Measurements from ENCODE around the gene OR10AD1. TPM values are rescaled to one million over a fixed set of nuclear protein-coding genes. Genes with fewer than 3 reads are reported as not detected.

The OR10AD1 gene
- total RNA-seq, 1 donor from 2014 or later: not detected

DNA sequence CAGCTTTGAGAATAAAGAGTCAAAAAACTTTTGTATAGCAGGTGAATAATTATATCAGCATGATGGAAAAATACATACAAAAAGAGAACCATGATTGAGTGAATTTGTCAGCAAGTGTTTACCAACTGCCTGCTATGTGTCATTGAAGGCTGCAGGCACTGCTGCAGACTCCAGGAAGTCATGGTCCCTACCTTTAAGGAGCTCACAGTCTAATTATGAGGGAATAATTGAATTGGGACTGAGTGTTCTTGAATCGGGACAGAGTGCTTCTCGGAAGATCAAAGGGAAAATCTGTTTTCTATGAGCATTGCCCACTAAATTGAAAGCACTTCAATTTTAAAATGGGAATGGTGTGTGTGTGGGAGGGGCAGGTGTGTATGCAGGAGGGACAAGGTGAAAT, 9.5 kb downstream of the OR10AD1 start:
- ATAC-seq: no peak
- intact Hi-C loops (cut with micrococcal nuclease): no loop called here
- no peak for DNase-seq

DNA sequence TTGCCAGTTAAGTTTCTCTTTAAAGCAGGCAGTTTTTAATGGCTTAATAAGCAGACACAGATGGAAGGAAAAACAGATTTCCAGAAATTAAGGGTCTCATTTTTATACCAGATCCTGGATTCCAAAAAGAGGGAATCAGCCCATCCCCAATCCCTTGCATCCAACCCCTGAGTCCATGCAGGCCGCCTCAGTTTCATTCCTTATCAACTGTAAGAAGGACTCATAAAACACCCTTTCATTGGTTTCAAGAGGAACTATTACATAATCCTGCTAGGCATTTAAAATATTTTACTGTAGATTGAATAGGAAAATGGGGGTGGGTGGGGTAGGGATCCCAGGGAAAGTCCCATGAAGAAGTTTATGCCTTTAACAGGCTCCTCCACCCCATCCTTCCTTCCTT, 10.2 kb downstream of the OR10AD1 start:
- no peak for ATAC-seq
- intact Hi-C loops (cut with micrococcal nuclease): no loop called here
- no peak for DNase-seq

DNA sequence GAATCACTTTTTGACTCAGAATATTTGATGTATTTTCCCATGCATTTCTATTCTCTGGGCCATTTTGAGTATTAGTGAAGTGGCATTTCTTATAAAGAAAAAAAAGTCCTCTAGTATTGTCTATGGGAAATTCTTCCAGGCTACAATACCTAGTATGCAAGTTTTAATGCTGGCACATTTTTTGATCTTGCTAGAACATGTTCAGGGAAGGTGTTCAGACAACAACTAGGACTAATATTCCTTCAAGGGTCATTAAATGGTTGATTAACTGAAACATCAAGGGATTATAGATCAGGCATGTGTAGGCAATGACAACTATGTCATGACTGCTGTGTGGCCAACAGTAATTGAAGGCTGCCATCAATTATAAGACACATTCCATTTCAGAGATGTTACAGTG, 12.0 kb downstream of the OR10AD1 start:
- DNase-seq: no peak
- intact Hi-C loops (cut with micrococcal nuclease): no loop called here
- ATAC-seq: no peak

DNA sequence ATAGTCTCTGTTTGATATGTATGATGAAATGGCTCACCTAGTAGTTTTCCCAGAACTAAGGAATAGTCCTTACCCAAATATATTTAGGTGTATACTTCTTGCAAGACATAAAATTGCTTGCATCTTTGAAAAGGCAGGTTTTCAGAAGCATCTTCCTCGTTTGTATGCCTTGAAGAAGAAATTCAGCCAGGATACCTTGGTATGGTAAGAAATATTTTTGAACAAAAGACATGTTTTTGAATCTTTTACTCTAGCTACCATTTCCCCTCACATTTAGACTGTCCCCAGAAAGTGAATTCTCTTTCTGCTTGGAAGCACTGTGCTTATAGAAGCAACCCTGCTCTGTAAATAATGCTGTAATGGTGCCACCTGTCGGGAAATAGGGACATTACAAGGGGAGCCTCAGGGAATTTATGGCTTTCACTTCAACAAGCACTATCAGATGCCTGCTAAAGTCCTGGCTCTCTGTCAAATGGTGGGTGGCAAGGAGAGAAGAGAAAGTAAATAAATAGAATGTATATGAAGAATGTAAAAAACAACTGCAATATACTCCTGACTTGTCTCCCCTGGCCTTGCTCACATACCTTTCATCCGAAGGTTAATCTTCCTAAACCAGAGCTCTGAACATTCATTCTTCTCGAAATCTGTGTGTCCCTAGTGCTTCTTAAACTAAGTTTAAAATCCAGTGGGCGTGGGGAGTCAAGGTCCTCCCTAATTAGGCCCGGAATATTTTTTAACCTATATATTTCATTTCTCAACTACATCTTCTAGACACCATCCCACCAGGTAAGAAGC, 13.6 kb downstream of the OR10AD1 start:
- ATAC-seq: peak; percentile 77
- intact Hi-C loops (cut with micrococcal nuclease): no loop called here
- no peak for DNase-seq

- intact Hi-C loops (cut with micrococcal nuclease): no loop called here
- no peak for ATAC-seq
- DNase-seq: no peak
Measured at GRCh38 chr12:48187916-48188695, 15.0 kb downstream of the OR10AD1 start.

GRCh38 chr12:48185181-48185919, 17.7 kb downstream of the OR10AD1 start:
- no peak for ATAC-seq
- intact Hi-C loops (cut with micrococcal nuclease): no loop called here
- no peak for DNase-seq

DNA sequence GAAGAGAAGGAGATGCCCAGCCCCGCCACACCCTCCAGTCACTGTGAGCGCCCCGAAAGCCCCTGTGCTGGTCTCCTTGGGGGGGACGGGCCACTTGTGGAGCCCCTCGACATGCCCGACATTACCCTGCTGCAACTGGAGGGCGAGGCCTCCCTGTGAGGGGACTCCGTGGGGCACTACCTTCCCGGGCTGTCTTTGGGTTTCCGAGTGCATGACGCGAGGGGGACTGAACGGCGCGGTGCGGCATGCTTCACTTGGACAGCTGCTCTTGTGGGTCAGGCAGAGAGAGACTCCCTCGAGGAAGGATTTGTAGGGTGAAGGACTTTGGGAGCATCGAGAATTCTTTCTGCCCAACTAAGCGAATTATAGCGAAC, 18.6 kb downstream of the OR10AD1 start:
- ATAC-seq (no peak), DNase-seq (no peak)
- intact Hi-C loops (cut with micrococcal nuclease): no loop called here

GRCh38 chr12:48183876-48184548, 19.1 kb downstream of the OR10AD1 start:
- intact Hi-C loops (cut with micrococcal nuclease): no loop called here
- ATAC-seq (peak; percentile 35), DNase-seq (no peak)

GRCh38 chr12:48183091-48183875, 19.8 kb downstream of the OR10AD1 start, which contains the start of gene CCDC184:
TSS of gene CCDC184 (plus strand) at chr12:48183644. CDS start at chr12:48184123, 479 bp downstream.
- DNase-seq (peak; percentile 76), ATAC-seq (peak; percentile 87)
- intact Hi-C loops (cut with micrococcal nuclease): no loop called here

- DNase-seq: no peak
- intact Hi-C loops (cut with micrococcal nuclease): no loop called here
- no peak for ATAC-seq
Measured at GRCh38 chr12:48182631-48183030, 20.5 kb downstream of the OR10AD1 start.

DNA sequence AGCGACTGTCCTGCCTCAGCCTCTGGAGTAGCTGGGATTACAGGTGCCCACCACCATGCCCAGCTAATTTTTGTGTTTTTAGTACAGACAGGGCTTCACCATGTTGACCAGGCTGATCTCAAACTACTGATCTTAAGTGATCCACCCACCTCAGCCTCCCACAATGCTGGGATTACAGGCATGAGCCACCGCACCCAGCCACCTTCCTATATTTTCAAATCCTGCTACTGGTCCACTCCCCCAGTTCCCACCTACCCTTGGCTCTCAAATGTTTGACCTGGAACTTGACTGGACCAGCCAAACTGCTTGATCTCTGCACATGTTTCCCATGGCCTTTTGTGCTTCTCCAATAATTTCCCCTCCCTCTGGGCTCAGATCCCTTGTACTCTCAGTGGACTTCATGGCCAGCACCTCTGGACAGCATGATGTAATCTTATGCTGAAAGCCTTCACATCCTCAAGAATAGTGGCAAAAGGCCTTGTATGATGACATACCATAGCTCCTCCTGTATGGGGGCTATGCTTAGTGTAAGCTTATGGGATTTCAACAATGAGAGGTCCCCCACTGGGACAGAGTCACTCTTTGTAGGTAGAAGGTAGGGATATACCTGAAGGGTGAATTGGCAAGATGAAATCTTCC, 22.1 kb downstream of the OR10AD1 start:
- ATAC-seq (peak; percentile 5), DNase-seq (no peak)
- intact Hi-C loops (cut with micrococcal nuclease): no loop called here

GRCh38 chr12:48180424-48180823, 22.7 kb downstream of the OR10AD1 start:
- DNase-seq: no peak
- no peak for ATAC-seq
- intact Hi-C loops (cut with micrococcal nuclease): no loop called here

DNA sequence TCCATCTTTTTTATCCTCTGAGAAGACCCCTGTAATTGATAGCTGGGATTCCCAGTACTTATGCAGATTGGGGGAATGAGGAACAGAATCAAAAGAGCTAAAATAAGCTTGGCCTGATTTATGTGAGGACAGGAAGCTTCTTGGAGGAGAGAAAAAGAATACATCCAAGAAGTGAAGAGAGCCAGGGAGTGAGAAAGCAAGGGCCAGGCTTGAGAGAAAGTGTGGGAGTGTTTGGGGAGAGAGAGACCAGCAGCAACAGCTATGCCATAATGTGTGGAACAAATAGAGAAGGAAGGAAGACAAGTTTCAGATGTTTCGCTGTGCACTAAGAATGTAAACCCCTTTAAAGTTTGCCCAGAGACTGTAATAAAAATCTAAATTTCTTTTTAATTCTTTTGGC, 23.6 kb downstream of the OR10AD1 start:
- no peak for DNase-seq
- no peak for ATAC-seq
- intact Hi-C loops (cut with micrococcal nuclease): no loop called here

- ATAC-seq (no peak), DNase-seq (no peak)
- intact Hi-C loops (cut with micrococcal nuclease): no loop called here
Measured at GRCh38 chr12:48177982-48178381, 25.1 kb downstream of the OR10AD1 start.

DNA sequence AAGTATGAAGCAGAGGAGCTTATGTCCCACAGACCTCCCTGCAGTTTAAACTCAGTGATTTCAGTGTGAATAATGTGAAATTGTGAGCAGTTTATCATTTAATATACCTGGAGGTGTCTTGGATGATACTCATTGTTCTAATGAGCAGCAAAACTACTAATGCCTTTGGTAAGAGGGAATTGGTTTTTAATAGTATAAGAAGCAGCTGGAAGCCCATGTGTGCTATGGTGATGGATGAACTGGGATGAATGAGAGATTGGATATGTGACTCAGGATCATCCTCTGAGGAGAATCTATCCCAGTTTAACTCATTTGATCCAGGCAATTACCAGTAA, 26.7 kb downstream of the OR10AD1 start:
- no peak for ATAC-seq
- DNase-seq: no peak
- intact Hi-C loops (cut with micrococcal nuclease): no loop called here

DNA sequence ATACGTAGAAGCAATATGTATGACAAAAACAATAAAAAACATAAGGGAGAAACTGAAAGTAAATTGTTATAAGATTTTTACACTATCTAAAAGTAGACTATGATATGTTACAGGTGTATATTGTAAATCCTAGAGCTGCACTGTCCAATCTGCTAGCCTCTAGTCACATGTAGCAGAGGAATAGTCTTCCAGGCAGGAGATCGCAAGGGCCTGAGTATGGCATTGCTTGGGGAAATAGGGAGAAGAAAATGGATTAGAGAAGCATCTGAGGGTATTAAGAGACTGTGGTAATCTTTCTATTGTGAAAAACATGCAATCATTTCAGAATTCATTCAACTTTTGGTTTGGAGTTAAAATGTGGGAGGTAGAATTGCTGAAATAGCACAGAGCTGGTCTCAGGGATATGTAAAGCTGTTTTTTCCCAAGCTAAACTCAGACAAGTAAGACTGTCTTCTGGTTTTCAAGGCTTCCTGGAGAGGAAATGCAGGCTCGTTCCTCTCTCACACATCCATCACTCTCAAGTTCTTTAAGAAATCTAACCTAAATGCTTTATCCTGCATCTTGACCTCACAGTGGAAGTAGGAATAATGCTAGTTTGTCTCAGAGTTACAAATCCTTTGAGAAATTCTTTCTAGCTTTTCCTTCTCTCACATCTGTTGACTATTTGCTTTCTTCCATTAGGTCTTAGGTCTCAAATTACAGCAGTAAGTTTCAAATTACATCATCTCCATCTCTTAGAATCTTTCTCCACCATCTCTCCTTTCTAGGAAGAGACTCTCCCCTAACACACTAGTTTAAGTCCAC, 27.3 kb downstream of the OR10AD1 start:
- ATAC-seq (no peak), DNase-seq (no peak)
- intact Hi-C loops (cut with micrococcal nuclease): no loop called here

DNA sequence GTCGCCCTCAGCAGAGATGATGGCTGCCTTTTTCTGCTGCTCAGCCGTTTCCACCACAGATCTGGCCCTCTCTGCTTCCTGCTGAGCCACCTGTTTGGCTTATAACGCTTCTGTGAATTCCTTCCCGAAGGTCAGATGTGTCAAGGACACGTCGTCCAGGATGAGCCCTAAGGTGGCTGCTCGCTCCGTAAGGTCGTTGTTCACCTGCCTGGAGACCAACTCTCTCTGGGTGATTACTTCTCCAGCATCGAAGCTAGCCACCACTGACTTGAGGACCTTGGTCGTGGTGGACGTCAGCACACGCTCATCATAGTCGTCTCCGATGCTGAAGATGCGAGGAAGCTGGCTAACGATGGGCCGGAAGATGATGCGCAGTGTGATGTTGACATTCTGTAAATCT, 34.1 kb downstream of the OR10AD1 start:
- intact Hi-C loops (cut with micrococcal nuclease): loop anchor here (5.0 kb wide), 1 partner anchor 82 kb away; no protein-coding TSS in a partner anchor
- no peak for DNase-seq
- ATAC-seq: no peak
